Middle frontal gyrus (tissue), 1 donor: ENCODE results near the gene TXNL4B.

Source experiments
- DNase-seq: peaks from one replicate; pipeline ENCODE4 v3.0.0-alpha.2; 2015; ENCODE audit warnings: low spot score; ENCODE audit errors: extremely low spot score

The TXNL4B gene

DNA sequence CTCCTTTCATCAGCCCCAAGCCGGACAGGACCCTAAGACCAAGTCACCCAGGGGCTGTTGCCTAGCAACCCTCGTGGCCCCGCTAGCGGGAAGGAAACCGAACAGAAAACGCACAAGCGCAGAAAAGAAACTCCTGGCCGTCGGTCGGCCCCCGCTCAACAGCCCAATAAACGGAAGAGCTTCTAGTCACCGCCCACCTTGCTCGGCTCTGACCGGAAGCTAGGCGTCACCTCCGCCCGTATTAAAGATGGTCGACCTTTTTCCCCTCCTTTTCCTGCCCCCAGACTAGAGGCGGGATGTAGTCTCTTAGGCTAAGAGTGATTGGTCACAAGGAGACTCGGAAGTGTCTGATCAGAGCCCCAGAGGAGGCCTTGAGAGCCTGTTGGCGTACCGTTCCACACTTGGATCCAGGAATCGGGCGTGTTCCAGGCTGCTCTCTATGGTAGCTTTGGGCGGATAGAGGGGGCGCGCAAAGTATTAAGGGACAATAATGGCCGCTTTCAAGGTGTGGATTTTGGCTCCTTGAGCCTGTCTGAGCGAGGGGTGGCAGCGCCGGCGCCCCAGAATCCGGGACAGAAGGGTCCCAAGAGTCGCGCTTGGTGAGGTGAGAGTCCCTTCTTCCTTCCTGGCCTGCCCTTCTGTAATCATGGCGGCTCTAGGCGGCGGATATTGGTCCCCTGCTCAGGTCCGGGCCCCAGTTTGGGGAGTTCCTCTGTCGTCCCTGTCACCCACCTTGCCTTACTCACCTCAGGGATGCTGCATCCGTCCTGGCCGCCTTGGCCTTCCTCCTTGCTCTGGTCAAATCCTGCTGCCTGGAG, at the start of gene TXNL4B, which contains the start of gene DHX38:
TSS of gene TXNL4B (minus strand) at position 173 of the 818 bp plus-strand sequence. CDS start 2,871 bp downstream, outside the sequence.
TSS of gene DHX38 (plus strand) at position 400 of the 818 bp plus-strand sequence. CDS start 2,311 bp downstream, outside the sequence.
- DNase-seq = peak; percentile 99

DNA sequence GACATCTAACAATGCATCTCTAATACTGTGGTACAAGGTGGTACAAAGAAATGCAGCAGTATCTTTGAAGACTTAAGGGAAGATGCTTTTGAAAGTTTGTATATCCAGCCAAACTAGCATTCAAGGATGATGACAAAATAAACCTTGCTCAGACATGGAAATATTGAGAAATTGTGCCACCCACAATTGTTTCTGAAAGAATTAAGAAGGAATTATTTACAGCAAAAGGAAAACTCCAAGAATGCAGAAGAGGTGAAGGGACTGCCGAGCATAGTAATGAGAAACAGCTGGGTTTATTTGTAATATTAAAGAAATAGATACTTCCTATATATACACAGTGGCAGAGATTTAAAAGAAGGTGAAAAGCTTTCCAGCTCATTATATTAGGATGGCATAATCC, 49.1 kb upstream of the TXNL4B start:
- no peak for DNase-seq

DNA sequence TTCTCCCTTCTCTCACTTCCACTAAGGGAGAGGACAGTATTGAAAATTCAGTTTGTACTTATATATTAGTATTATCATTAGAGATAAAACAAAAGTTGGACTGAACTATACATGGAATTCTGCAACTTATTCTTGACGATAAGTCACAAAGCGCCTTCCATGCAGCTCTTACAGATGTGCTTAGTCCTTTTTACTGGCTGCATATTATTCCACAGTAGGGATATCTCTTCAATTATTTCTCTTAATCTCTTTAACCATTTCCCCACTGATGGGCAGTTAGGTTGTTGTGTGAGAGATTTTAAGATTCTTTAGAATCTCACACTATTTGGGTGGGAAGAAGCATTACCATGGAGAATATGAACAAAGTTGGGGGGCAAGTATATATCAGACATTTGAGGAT, 46.5 kb upstream of the TXNL4B start:
- DNase-seq = no peak

DNA sequence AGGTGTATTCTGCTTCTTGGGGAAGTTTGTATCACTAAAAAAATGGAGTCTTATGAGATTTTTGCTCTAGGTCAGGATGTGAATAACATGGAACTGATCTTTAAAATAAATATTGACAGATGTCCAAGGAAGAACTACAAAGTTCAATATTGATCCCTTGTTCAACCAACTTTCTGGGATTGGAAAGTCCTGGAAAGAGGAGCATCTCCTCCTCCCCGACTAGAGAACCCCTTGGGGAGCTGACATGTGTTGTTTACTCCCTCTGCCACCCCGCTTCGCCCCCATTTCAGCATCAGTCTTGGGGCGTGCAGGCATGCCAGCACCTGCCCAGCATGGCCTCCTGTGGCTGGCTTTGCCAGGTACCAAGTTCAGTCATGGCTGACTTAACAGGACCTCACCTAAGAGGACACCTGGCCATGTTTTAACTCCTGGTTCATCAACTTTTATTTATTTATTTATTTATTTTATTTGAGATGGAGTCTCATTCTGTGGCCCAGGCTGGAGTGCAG, 44.7 kb upstream of the TXNL4B start:
- no peak for DNase-seq

DNA sequence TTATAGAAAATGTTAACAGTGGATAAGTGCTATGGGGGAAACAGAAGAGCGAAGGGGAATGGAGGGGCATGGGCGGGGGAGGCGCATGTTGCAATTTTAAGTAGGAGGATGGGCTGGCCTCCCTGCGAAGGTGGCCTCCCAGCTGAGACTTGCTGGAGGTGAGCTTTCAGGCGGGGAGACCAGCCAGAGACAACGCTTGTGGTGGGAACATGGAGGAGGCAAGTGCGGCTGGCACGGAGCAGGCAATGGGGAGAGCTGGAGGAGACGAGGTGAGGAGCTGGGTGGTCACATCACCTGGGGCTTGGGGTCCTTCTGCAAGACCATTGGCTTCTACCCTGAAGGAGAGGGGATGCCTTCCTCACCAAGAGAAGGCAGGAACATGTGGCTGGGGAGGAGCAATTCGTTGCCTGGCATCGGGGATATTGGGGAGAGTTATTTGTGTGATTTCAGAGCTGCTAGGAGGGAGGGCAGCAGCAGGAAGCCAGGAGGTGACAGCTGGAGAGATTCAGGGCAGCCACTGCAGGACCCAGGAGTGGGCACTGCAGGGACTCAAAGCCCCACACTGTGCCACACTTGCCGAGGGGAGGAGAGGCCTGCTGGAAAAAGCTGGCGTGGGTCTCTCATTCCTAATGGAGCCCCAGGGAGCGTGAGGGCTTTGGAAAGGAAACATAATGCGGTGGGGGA, 44.1 kb upstream of the TXNL4B start:
- no peak for DNase-seq

DNA sequence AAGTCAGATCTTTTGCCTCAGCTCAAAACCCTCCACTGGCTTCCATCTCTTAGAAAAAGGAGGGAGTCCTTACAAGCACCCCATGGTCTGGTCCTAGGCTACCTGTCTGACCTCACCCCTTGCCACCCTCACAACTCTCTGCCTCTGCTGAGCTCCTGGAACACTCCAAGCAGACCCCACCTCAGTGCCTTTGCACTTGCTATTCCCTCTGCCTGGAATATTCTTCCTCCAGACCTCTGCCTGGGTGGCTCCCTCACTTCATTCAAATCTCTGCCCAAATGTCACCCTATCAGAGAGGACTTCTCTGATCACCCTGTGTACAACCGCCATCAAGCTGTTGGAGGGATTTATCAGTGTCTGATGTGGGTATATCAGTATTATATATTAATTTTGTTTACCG, 41.1 kb upstream of the TXNL4B start:
- DNase-seq = no peak

DNA sequence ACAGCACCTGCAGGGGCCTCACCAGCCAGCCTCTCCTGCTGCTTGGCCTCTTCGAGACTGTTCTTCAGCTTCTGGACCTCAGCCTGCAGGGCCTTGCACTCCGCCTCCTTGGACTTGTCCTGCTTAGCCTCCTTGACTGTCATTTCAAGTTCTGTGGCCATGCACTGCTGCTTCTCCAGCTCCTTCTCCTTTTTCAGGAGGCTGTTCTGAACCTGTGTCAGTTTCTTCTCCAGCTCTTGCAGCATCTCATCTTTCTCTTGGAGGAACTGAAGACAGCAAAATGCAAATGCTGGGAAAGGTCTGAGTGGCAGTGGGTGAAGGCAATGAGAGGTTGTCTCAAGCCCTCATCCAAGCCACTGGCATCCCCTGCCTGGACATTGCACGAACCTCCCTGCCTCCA, 39.3 kb upstream of the TXNL4B start:
- no peak for DNase-seq

DNA sequence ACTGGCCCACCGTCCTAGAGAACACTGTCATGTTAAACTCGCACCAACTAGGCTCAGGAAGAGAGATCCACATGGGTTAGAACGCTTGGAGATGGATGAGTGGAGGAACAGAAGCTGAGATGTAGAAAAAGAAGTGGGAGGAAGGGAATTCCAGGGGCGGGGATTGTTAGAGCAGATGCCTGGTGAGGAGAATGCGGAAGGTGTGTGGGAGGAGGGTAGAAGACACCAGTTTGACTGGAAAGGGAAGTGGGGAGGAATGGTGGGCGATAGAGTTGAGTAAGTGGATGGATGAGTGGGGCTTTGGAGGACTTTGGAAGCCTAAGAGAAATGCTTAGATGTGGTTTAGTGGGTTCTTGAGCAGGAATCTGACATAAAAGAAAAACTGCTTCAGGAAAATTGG, 37.6 kb upstream of the TXNL4B start:
- DNase-seq = no peak

DNA sequence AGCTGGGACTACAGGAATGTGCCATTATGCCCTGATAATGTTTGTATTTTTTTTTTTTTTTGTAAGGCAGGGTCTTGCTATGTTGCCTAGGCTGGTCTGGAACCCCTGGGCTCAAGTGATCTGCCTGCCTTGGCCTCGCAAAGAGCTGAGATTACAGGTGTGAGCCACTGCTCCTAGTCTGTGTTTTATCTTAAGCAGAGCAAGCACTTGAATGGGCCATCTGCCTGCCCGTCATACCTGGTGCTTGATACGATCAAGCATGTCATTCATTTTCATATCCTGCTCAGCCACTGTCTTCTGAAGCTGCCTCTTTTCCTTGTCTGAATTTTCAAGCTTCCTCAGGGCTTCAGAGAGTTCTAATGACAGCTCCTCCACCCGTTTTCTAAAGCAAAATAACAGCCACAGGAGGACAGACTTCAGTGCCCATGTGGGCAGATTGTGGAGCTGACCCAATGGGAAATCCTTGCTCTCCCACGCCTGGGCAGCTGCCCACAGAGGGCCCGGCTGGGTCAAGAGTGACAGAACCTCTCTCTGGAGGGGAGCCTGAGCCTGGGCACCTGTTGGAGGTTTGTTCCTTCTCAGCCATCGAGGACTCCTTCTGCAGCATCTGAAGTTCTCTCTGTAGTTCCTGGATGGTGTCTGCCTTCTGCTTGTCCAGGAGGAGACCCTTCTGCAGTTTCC, 36.7 kb upstream of the TXNL4B start:
- DNase-seq = no peak

DNA sequence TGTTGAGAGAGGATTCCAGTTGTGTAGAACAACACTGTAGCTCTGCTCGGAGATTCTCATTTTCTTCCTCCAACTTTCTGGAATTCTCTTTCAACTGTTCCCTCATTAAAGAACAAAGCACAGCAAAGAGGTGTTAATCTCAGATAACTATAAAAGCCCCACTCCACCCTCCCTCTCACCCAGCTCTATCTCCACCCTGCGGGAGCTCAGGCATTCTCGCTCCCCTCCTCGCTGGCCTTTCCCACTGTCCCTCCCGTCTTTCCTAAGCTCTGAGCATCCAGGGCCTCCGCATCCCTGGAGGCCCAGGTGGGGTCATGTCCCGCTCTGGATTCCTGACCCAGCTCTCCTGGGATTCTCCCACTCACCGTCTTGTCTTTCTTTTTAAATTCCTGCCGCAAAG, 35.3 kb upstream of the TXNL4B start:
- DNase-seq = no peak

DNA sequence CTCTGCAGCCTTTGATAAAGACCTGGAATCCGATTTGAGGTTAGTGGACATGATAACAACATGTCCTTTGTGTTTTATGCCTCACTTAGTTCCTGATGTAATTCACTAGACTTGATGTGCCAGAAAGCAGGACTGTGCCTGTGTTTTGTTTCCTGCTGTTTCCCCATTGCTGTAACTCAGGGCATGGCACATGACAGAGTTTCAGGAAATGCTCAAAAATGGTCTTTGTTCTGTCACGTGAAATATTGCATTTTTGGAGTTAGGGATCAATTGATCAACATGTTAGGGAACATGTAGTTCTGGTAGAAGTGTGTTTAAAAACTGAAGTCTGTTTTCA, 33.0 kb upstream of the TXNL4B start:
- no peak for DNase-seq

DNA sequence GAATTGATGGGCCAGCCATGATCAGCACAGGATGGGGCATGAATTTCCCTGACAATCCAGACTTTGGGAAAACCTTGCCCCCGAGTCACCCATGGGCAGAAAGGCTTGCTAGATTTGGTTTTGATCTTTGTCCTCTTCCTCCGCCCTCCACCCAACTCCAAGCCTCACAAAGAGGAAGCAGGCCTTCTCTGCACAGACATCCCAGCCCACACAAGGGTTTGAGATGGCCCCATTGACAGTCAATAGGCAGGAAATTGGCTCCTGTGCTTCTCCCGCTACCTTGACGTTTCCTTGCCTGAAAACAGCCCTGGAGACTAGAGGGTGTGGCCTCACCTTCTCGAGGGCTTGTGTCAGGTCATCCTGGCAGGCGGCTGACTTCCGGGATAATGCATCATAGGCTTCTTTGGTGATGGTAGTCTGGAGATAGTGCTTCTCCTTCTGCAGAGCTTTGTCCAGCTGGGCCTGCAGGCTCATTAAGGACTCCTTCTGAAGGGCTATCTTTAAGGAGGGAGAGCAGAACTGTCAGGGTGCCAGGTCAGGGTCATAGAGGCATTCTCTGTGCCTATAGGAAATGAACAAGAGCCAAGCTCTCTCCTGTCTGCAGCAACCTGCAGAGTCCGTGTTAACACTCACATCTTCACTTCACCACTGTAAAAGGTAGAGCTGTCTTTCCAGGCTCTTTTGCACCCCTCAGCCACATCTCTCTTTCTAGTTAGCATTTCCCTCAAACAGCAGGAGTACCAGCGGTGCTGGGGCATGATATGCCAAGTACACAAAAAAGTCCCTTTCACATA, 32.4 kb upstream of the TXNL4B start:
- no peak for DNase-seq

DNA sequence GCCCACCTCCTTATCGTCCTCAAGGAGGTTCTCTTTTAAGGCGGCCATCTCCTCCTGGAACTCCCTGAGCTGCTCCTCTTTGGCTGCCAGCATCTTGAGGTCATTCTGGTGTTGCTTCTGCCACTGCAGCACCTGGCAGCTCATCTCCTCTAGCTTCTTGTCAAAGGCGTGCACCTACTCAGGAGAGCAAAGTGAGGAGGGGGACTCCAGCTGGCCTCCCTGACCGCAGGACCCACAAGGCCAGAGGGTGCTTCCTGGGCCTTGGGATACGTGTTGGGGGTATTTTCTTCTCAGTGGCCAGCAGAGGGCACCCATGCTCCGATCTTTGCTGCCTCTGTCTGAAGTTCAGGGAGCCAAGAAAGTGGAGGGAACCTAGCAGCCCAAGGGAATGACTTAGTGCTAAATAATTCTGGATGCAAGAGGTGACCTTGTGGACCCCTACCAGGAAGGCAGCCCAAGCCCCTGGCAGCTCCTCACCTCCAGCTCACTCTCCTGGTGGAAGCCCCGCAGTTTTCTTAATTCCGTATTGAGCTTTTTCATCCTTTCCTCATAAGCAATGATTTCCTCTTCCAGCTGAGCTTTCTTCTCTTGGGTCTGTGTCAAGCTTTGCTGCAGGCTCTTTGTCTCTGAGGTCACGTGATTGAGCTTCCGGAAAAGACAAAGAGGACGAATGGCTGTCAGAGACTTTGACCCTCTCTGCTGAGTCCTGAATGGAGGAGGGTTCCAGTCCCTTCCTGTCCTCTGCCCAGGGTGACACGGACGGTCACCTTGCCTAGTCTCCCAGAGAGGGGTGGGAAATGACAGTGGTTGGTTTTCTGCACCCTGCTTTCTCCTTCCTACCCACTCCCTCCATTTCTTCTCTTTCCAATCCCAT, 31.6 kb upstream of the TXNL4B start:
- peak; percentile 57 for DNase-seq

DNA sequence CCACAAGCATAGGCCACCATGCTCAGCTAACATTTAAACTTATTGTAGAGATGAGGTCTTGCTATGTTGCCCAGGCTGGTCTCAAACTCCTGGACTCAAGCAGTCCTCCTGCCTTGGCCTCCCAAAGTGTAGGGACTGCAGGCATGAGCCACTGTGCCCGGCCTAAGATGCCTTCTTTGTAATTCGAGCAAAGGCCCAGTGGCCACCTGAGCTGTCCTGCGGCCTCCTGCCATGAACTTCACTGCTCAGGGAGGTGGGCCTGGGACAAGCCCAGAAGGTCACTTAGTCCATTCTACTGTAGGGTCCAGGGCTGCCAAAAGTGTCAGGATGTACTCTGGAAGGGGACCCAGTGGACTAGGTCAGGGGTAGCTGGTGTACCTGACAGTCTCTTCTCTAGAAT, 30.7 kb upstream of the TXNL4B start:
- DNase-seq = no peak

DNA sequence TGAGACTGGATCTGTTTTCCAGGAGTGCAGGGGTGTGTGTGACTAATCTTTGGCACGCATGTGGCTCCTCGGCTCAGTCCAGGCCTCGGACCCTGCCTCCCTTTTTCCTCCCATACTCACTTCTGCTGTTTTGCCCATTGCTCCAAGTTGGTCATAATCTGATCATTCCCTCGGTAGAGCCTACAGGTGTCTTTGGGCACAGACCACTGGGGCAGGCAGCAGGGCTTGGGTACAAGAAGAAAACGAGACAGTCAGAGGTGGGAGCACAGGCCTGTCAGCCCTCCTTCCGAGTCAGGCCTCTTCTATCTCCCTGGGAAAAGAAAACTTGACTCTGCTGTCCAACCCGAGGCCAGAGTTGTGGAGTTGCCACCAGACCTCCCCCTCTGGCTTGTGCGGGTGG, 30.0 kb upstream of the TXNL4B start:
- DNase-seq = no peak

DNA sequence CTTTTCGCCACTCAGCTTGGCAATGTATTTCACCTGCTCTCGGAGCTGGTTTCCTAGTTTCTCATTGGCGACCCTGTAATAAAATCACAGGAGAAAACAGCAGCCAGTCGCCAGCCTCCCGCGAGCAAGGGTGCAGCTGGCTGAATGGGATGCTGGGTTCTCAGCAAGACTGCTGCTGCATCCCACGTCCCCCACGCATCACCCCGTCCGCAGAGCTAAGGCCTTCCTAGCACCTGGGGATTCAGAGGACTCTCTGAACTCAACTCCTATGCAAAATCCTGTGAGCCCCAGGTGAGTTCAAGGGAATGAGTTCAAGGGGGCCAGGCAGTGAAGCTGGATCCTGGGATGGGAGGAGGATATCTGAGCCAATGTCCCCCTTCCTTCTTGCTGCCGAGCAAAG, 29.5 kb upstream of the TXNL4B start:
- no peak for DNase-seq

DNA sequence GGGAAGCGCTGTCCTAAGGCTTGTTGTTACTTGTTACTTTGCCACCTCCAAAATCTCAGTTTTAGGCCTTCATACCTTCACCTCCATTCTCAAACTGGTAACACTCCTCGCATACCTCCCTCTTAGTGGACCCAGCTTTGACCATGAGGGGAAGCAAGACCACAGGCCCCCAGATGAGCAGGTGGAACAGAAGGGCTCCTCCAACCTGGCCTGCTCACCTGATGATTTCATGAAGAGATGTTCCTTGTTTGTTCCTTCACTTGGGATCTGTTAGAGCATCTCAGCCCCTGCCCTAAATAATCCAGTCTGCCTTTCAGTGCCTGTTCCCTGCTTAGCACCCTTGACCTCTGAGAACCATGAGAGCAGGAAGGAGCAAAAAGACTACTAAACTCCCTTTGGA, 28.9 kb upstream of the TXNL4B start:
- no peak for DNase-seq

DNA sequence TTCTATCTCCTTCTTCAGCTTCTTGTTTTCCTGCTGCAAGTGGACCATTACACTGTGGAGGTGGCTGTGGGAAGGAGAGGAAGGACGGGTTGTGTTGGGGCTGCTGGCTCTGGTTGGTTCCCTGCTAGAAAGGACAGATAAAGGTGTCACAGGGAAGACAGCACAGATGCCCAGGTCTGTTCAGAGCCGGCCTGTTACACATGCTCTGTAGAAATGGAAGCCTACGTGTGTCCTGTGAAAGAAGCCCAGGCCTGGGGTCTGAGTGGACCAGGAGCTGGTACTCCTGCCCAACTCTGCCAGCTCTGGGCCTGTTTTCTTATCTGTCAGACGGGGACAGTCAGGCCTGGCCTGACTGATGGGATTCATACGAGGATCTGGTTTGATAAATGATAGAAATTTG, 26.6 kb upstream of the TXNL4B start:
- no peak for DNase-seq

DNA sequence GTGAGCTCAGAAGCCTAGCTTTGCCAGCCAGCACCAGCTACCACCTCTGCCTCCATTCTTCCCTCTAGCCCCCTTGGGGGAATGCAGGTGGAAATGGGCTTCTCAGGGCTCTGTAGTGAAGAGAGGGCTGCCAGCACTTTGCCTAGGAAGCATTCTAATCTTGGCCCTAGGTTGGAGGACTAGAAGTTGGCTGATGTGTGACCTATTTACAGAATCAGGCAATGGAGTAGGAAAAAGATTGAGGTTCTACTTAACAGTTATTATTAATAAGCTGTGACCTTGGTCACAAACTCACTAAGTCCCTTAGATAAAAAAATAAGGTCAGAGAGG, 20.2 kb upstream of the TXNL4B start:
- no peak for DNase-seq

DNA sequence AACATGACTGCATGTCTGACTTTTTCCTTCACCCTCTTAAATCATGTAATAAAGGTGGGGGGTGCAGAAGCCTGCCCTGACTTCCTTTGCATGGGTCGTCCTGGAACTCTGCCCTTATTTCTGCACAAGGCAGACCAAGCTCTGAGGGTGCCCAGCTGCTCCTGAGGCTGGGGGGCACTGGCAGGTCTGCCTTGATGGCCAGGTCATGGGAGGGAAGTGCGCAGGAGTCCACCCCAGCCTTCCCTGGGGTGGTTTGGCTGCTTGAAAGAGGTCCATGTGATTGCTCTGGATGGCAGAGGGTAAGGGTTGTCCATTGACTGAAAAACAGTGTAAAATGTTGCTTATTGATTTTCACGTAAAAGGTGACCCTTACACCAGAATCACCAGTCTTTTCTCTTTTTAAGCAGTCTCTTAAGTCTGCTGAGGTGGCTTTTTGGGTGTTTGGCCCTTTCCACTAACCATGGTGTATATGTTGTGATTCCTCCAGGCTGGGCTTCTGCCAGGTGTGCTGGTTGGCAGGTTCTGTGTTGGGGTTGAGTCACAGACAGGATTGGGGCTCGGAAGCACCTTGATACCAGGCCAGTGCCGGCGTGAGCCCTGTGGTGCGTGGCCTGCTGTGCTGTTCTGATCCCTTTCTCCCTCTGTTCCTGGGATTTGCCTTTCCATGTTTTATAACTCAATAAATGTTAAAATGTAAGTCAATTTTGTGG, 19.6 kb upstream of the TXNL4B start:
- DNase-seq = no peak
